CD14-positive monocyte (primary cell): ENCODE data around the gene GPR143. TPM values are rescaled to one million over a fixed set of nuclear protein-coding genes. Genes with fewer than 3 reads are reported as not detected.
A peak's percentile ranks its signal among the peaks of the same experiment; 100 is the strongest.

ENCODE experiments used
- DNase-seq, 3 donors: peaks; one replicate each; pipeline ENCODE4 v3.0.0-alpha.2; 2011 to 2022
- H2AFZ ChIP-seq: 2 replicates; pipeline ENCODE4 v1.6.0; 2012; ENCODE audit warnings: mild to moderate bottlenecking, low read depth, low read length, inconsistent platforms; ENCODE audit not compliant: insufficient read depth, poor library complexity, severe bottlenecking
- H3K27ac ChIP-seq, 2 donors: 1 replicate in 1 of 2; 2 replicates in 1 of 2; pipeline ENCODE4 v1.5.1; 2012 to 2013; ENCODE audit warnings: low read length in 2 of 2, control low read depth in 1 of 2, inconsistent platforms in 1 of 2, low read depth in 1 of 2, mild to moderate bottlenecking in 1 of 2
- H3K27me3 ChIP-seq, 2 donors: one replicate each; pipeline versions ENCODE4 v1.6.0 to v1.6.1; 2011 to 2013; ENCODE audit warnings: low read length in 2 of 2; ENCODE audit not compliant: control insufficient read depth in 2 of 2, insufficient read depth in 2 of 2
- H3K36me3 ChIP-seq, 2 donors: replicated peaks in 1 of 2; 1 replicate in 1 of 2; 2 replicates in 1 of 2; pipeline versions ENCODE4 v1.5.1 to v1.6.1; 2012 to 2013; ENCODE audit warnings: low read length in 2 of 2, control low read depth in 1 of 2, inconsistent platforms in 1 of 2, mild to moderate bottlenecking in 1 of 2; ENCODE audit not compliant: insufficient read depth in 2 of 2, control insufficient read depth in 1 of 2
- H3K4me1 ChIP-seq, 2 donors: 1 replicate in 1 of 2; 2 replicates in 1 of 2; pipeline versions ENCODE4 v1.5.1 to v1.6.1; 2012 to 2013; ENCODE audit warnings: low read length in 2 of 2, control low read depth in 1 of 2, inconsistent platforms in 1 of 2, mild to moderate bottlenecking in 1 of 2, moderate library complexity in 1 of 2; ENCODE audit not compliant: insufficient read depth in 2 of 2, control insufficient read depth in 1 of 2
- H3K4me2 ChIP-seq: replicated peaks from 2 replicates; pipeline ENCODE3; 2012; ENCODE audit warnings: low read length, moderate library complexity, mild to moderate bottlenecking; ENCODE audit not compliant: poor library complexity, severe bottlenecking; ENCODE audit errors: extremely low read depth
- H3K4me3 ChIP-seq, 3 experiments: fragments of 200-600 bp in 1 of 3; sonication (generic) in 1 of 3; replicated peaks in 1 of 3; 1 replicate in 2 of 3; 2 replicates in 1 of 3; pipeline ENCODE4 v1.5.1; 2011 to 2013; ENCODE audit warnings: low read length in 3 of 3, mild to moderate bottlenecking in 3 of 3, control low read depth in 2 of 3, low read depth in 2 of 3, inconsistent platforms in 1 of 3, moderate library complexity in 1 of 3
- H3K79me2 ChIP-seq: 2 replicates; pipeline ENCODE4 v1.6.0; 2012; ENCODE audit warnings: mild to moderate bottlenecking, control low read depth, inconsistent platforms, low read length, moderate library complexity; ENCODE audit not compliant: insufficient read depth
- H3K9ac ChIP-seq: 2 replicates; pipeline ENCODE4 v1.6.0; 2017; ENCODE audit warnings: low read length, mild to moderate bottlenecking; ENCODE audit not compliant: insufficient read depth, poor library complexity, severe bottlenecking
- H3K9me3 ChIP-seq, 2 donors: replicated peaks in 1 of 2; 1 replicate in 1 of 2; 2 replicates in 1 of 2; pipeline versions ENCODE4 v1.5.1 to v1.6.1; 2012 to 2013; ENCODE audit warnings: low read length in 2 of 2, control low read depth in 1 of 2; ENCODE audit not compliant: control insufficient read depth in 1 of 2, insufficient read depth in 1 of 2
- H4K20me1 ChIP-seq: 2 replicates; pipeline ENCODE4 v1.6.0; 2012; ENCODE audit warnings: mild to moderate bottlenecking, low read length, control low read depth, moderate library complexity; ENCODE audit not compliant: insufficient read depth
- H3K27ac Mint-ChIP-seq, 7 donors: one replicate each; pipeline ENCODE4 v1.8.0; 2020; ENCODE audit warnings: mild to moderate bottlenecking in 7 of 7, mixed read lengths in 7 of 7, moderate library complexity in 6 of 7, inconsistent platforms in 2 of 7
- H3K27me3 Mint-ChIP-seq, 3 donors: one replicate each; pipeline ENCODE4 v1.8.0; 2021 to 2022; ENCODE audit warnings: low read depth in 3 of 3, mild to moderate bottlenecking in 3 of 3, mixed read lengths in 3 of 3, moderate library complexity in 3 of 3, inconsistent platforms in 1 of 3
- H3K36me3 Mint-ChIP-seq, 2 donors: one replicate each; pipeline ENCODE4 v1.8.0; 2020; ENCODE audit warnings: mixed read lengths in 2 of 2, inconsistent platforms in 1 of 2, mild to moderate bottlenecking in 1 of 2
- H3K4me1 Mint-ChIP-seq: one replicate; pipeline ENCODE4 v1.8.0; 2020; ENCODE audit warnings: mild to moderate bottlenecking, mixed read lengths
- H3K4me3 Mint-ChIP-seq, 2 donors: one replicate each; pipeline ENCODE4 v1.8.0; 2020; ENCODE audit warnings: mild to moderate bottlenecking in 2 of 2, mixed read lengths in 2 of 2, moderate library complexity in 1 of 2
- H3K9me3 Mint-ChIP-seq, 7 donors: one replicate each; pipeline ENCODE4 v1.8.0; 2020 to 2022; ENCODE audit warnings: mixed read lengths in 7 of 7, mild to moderate bottlenecking in 6 of 7, moderate library complexity in 6 of 7, inconsistent platforms in 2 of 7
- WGBS: methylation state at CpG from one replicate; pipeline ENCODE4 v1.1.5; 2013; ENCODE audit warnings: missing lambda C conversion rate; ENCODE audit not compliant: insufficient coverage; 5-methylcytosine and 5-hydroxymethylcytosine counted together
- intact Hi-C, 2 donors: fragments of 100-400 bp; cut with micrococcal nuclease; formaldehyde crosslinking; loops; one replicate each; pipeline versions ENCODE4 v1.15.0 to v1.15.1; 2023
- polyA plus RNA-seq, 3 donors: library from polyadenylated mRNA; depleted of rRNA in 1 of 3; unstranded in 2 of 3; stranded (reverse) in 1 of 3; fragments of 300-500 nt in 2 of 3; fragments of >200 nt in 1 of 3; fragmentation: Illumina TruSeq in 2 of 3; gene quantifications; 1 replicate in 2 of 3; 2 replicates in 1 of 3; pipeline ENCODE4 v1.2.3, GENCODE V29; 2012 to 2021
- TF ChIP-seq, protein P1 (sequence below): fragments of 200-600 bp; IDR thresholded peaks from one replicate; pipeline ENCODE4 v1.8.0; 2022; ENCODE audit warnings: antibody characterized with exemption, mild to moderate bottlenecking

The GPR143 gene
- polyA plus RNA-seq, 3 donors: not detected

DNA sequence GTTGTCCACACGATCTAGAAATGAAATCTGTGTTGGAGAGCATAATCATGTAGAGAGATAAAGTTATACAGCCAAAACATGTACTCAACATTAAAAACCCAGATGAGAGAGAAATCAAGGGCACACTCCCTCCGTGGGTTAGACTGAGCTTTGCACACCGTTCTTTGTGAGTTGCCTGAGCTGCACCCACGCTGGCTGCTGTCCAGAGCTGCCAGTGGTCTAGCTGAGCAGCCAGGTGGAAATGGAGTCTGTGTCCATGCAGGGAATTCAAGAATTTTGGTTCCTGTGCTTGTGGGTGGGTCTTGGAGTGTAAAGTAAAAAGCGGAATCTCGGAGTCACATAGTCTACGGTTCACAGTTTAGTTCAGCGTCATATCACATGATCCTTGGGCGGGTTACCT lies 84.6 kb downstream of the GPR143 start:
- H3K27ac Mint-ChIP-seq: no peak overlapping the region
- DNase-seq: no peak
- TF ChIP-seq, protein P1, sequence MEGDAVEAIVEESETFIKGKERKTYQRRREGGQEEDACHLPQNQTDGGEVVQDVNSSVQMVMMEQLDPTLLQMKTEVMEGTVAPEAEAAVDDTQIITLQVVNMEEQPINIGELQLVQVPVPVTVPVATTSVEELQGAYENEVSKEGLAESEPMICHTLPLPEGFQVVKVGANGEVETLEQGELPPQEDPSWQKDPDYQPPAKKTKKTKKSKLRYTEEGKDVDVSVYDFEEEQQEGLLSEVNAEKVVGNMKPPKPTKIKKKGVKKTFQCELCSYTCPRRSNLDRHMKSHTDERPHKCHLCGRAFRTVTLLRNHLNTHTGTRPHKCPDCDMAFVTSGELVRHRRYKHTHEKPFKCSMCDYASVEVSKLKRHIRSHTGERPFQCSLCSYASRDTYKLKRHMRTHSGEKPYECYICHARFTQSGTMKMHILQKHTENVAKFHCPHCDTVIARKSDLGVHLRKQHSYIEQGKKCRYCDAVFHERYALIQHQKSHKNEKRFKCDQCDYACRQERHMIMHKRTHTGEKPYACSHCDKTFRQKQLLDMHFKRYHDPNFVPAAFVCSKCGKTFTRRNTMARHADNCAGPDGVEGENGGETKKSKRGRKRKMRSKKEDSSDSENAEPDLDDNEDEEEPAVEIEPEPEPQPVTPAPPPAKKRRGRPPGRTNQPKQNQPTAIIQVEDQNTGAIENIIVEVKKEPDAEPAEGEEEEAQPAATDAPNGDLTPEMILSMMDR: no peak

DNA sequence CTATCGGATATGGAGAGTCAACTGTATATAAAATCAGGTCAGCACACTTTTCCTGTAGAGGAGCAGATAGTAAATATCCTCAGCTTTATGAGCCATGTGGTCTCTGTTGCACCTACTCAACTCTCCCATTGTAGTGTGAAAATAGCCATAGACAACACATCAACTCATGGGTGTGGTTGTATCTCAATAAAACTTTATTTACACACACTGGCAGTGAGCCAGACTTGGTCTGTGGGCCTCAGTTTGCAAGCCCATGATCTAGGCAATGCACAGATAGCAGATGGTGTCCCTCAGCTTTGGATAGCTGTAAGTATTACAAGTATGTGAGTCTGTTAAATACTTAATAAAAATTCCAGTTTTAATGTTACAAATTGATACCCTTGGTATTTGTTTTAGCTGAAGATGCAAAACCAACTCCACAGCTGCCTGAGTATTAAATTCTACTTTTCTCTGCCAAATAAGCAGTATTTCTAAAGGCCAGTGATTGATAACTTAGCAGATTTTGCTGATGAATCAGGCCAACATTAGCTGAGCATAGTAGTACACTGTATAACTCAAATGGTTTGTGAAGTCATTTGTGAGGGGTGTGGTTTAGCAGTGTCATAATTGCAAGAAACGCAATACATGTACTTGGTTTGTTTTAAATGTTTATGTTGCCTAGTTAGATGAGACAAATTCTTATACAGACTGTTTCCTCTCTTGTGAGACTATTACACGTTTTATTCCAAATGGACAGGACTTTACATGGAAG lies 87.3 kb downstream of the GPR143 start:
- H3K27ac Mint-ChIP-seq: peak overlapping the region in 4 of 7 donors; percentile 18 to 89 (median 79)
- no peak overlapping the region for H2AFZ ChIP-seq
- peaks cover 23 to 34% of the 10 kb centered on the region in 2 donors for H3K36me3 Mint-ChIP-seq
- no peaks in the 10 kb centered on the region for H3K79me2 ChIP-seq
- no peaks in the 10 kb centered on the region for H3K27me3 ChIP-seq
- peaks cover 2 to 37% of the 10 kb centered on the region in 2 donors for H3K36me3 ChIP-seq
- no peak overlapping the region for H3K4me2 ChIP-seq
- intact Hi-C loops: loop anchor here in 1 of 2 donors (10.0 kb wide), 1 partner anchor 214 kb away; the partner anchor contains the start of gene TBL1X
- DNase-seq: no peak
- no CpG with 5 or more reads among the region's 3 CpGs for WGBS
- no peak overlapping the region for H3K4me3 ChIP-seq
- H3K4me3 Mint-ChIP-seq: no peak overlapping the region
- peaks cover 19% of the 10 kb centered on the region for H4K20me1 ChIP-seq
- peaks cover 20% of the 10 kb centered on the region in 2 donors for H3K4me1 ChIP-seq
- H3K4me1 Mint-ChIP-seq: peaks cover 23% of the 10 kb centered on the region
- H3K27ac ChIP-seq: no peak overlapping the region
- H3K27me3 Mint-ChIP-seq: peaks cover 0 to 16% (median 0%) of the 10 kb centered on the region in 3 donors
- H3K9me3 Mint-ChIP-seq: peaks cover 0 to 17% (median 0%) of the 10 kb centered on the region in 7 donors
- TF ChIP-seq, protein P1: no peak
- H3K9me3 ChIP-seq: no peaks in the 10 kb centered on the region
- no peak overlapping the region for H3K9ac ChIP-seq

More for the DNA sequence above, 84.6 kb downstream of the GPR143 start:
- Mint-ChIP-seq H3K4me3 (no peak overlapping the region), H3K4me1 (peaks cover 21% of the 10 kb centered on the region), H3K9me3 (peaks cover 0 to 13% (median 0%) of the 10 kb centered on the region in 7 donors), H3K36me3 (peaks cover 46 to 48% of the 10 kb centered on the region in 2 donors), H3K27me3 (peaks cover 0 to 17% (median 0%) of the 10 kb centered on the region in 3 donors)
- Histone ChIP-seq H3K36me3 (peaks cover 16 to 56% of the 10 kb centered on the region in 2 donors), H3K9me3 (no peaks in the 10 kb centered on the region), H3K4me1 (peaks cover 20% of the 10 kb centered on the region in 2 donors), H3K27me3 (no peaks in the 10 kb centered on the region), H3K4me3 (no peak overlapping the region), H3K9ac (no peak overlapping the region), H3K79me2 (no peaks in the 10 kb centered on the region), H3K4me2 (no peak overlapping the region), H2AFZ (no peak overlapping the region), H4K20me1 (peaks cover 21% of the 10 kb centered on the region), H3K27ac (no peak overlapping the region)
- intact Hi-C loops: no loop called here
- 93% methylated on average over 3 of the region's 9 CpGs for WGBS
